Measurements from ENCODE around the gene TRIM38.

DNA sequence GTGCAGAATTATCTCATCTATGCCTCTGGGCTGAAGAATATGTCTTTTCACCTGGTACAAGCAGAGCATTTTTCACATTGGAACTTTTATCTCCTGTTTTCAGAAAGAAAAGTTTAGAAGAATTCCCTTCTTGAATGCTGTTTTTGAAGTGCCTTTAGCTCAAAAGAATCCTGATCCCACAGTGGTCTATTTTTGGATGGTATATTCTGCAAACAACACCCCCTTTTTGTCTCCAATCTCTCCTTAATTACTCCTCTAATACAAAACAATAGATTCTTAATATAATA, 66.9 kb downstream of the TRIM38 start:
- TF ChIP-seq, protein P1, sequence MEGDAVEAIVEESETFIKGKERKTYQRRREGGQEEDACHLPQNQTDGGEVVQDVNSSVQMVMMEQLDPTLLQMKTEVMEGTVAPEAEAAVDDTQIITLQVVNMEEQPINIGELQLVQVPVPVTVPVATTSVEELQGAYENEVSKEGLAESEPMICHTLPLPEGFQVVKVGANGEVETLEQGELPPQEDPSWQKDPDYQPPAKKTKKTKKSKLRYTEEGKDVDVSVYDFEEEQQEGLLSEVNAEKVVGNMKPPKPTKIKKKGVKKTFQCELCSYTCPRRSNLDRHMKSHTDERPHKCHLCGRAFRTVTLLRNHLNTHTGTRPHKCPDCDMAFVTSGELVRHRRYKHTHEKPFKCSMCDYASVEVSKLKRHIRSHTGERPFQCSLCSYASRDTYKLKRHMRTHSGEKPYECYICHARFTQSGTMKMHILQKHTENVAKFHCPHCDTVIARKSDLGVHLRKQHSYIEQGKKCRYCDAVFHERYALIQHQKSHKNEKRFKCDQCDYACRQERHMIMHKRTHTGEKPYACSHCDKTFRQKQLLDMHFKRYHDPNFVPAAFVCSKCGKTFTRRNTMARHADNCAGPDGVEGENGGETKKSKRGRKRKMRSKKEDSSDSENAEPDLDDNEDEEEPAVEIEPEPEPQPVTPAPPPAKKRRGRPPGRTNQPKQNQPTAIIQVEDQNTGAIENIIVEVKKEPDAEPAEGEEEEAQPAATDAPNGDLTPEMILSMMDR (IDR thresholded peaks at IDR 0.05; ENCODE audit: insufficient read depth, low read length), result no peak
- TF ChIP-seq POLR2AphosphoS5 (IDR thresholded peaks at IDR 0.05; ENCODE audit: low read depth), result no peak
- TF ChIP-seq, protein P2, sequence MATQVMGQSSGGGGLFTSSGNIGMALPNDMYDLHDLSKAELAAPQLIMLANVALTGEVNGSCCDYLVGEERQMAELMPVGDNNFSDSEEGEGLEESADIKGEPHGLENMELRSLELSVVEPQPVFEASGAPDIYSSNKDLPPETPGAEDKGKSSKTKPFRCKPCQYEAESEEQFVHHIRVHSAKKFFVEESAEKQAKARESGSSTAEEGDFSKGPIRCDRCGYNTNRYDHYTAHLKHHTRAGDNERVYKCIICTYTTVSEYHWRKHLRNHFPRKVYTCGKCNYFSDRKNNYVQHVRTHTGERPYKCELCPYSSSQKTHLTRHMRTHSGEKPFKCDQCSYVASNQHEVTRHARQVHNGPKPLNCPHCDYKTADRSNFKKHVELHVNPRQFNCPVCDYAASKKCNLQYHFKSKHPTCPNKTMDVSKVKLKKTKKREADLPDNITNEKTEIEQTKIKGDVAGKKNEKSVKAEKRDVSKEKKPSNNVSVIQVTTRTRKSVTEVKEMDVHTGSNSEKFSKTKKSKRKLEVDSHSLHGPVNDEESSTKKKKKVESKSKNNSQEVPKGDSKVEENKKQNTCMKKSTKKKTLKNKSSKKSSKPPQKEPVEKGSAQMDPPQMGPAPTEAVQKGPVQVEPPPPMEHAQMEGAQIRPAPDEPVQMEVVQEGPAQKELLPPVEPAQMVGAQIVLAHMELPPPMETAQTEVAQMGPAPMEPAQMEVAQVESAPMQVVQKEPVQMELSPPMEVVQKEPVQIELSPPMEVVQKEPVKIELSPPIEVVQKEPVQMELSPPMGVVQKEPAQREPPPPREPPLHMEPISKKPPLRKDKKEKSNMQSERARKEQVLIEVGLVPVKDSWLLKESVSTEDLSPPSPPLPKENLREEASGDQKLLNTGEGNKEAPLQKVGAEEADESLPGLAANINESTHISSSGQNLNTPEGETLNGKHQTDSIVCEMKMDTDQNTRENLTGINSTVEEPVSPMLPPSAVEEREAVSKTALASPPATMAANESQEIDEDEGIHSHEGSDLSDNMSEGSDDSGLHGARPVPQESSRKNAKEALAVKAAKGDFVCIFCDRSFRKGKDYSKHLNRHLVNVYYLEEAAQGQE (IDR thresholded peaks at IDR 0.05; ENCODE audit: insufficient replicate concordance, low read depth), result no peak
- no peak for TF ChIP-seq GABPA (IDR thresholded peaks at IDR 0.05; ENCODE audit: low read depth)
